Neural progenitor cell (in vitro differentiated cells): Measurements from ENCODE around the gene NEO1.

Experiments used
- CTCF ChIP-seq: fragments of 200-600 bp; sonication (generic); IDR thresholded peaks from 2 replicates; pipeline ENCODE4 v1.5.1; 2017; ENCODE audit warnings: antibody characterized with exemption, mild to moderate bottlenecking
- EZH2phosphoT487 ChIP-seq: fragments of 200-600 bp; sonication (generic); IDR thresholded peaks from 2 replicates; pipeline ENCODE4 v1.6.1; 2017; ENCODE audit warnings: antibody characterized with exemption

GRCh38 chr15:73023071-73023470, 29.2 kb upstream of the NEO1 start:
- TF ChIP-seq CTCF (no peak), EZH2phosphoT487 (no peak)
